Vagina (tissue), 2 donors: ENCODE measurements around the gene PCBP3.

Experiments used
- POLR2A ChIP-seq, 2 donors: fragments of 450-650 bp; IDR thresholded peaks; one replicate each; pipeline ENCODE4 v1.6.1; 2017; ENCODE audit warnings: antibody characterized with exemption in 2 of 2, mild to moderate bottlenecking in 2 of 2, moderate library complexity in 2 of 2
- TF ChIP-seq, protein P1 (sequence below), 3 experiments: fragments of 450-650 bp in 2 of 3; fragments of 200-600 bp in 1 of 3; sonication (generic) in 1 of 3; IDR thresholded peaks; one replicate each; pipeline ENCODE4 v1.5.1; 2017 to 2019; ENCODE audit warnings: antibody characterized with exemption in 3 of 3, mild to moderate bottlenecking in 2 of 3, moderate library complexity in 2 of 3

DNA sequence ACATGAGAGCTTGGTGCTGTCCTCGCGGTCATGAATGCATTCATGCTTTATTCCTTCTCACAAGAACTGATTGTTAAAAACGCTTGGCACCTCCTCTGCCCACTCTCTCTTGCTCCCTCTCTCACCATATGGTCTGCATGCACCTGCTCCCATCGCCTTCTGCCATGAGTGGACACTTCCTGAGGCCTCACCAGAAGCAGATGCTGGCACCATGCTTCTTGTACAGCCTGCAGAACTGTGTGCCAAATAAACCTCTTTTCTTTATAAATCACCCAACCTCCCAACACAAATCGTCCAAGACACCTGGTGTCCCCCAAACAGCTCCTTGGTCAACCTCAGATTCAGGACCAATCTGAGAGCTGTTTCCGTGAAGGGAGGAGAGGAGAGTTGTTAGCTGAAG is 43.3 kb upstream of the PCBP3 start:
- TF ChIP-seq, protein P1, sequence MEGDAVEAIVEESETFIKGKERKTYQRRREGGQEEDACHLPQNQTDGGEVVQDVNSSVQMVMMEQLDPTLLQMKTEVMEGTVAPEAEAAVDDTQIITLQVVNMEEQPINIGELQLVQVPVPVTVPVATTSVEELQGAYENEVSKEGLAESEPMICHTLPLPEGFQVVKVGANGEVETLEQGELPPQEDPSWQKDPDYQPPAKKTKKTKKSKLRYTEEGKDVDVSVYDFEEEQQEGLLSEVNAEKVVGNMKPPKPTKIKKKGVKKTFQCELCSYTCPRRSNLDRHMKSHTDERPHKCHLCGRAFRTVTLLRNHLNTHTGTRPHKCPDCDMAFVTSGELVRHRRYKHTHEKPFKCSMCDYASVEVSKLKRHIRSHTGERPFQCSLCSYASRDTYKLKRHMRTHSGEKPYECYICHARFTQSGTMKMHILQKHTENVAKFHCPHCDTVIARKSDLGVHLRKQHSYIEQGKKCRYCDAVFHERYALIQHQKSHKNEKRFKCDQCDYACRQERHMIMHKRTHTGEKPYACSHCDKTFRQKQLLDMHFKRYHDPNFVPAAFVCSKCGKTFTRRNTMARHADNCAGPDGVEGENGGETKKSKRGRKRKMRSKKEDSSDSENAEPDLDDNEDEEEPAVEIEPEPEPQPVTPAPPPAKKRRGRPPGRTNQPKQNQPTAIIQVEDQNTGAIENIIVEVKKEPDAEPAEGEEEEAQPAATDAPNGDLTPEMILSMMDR (IDR thresholded peaks at IDR 0.05), result no peak
- TF ChIP-seq POLR2A (IDR thresholded peaks at IDR 0.05), result no peak
